IMR-90 (cell line): Measurements from ENCODE around the gene KCNK6. TPM values are rescaled to one million over a fixed set of nuclear protein-coding genes. Genes with fewer than 3 reads are reported as not detected.

Experiments
- ATAC-seq: fragments of 200-7000 bp; cut with Tn5 transposase; 2 replicates; pipeline ENCODE4 v1.9.1; 2020; ENCODE audit warnings: low read depth, mild to moderate bottlenecking, moderate library complexity
- BruUV-seq: library from RNA; stranded (reverse); fragments of 400-500 nt; replicated peaks from 2 replicates; lab custom pipeline; 2021; lab: Mats Ljungman, UMichigan
- CTCF ChIA-PET: fragments of 300-600 bp; formaldehyde crosslinking; extraction: SDS; loops from one replicate; lab custom pipeline; 2021; ENCODE audit warnings: antibody characterized with exemption; lab: Yijun Ruan, JAX
- POLR2A ChIA-PET: fragments of 300-600 bp; sonication (Branson Sonifier 250); formaldehyde crosslinking; loops from one replicate; lab custom pipeline; 2022; ENCODE audit warnings: antibody characterized with exemption; ENCODE audit not compliant: unreplicated experiment; lab: Charles Lee
- DNase-seq: peaks from one replicate; pipeline ENCODE4 v3.0.0; 2013
- H2AFZ ChIP-seq: replicated peaks from 2 replicates; pipeline ENCODE3; 2013; ENCODE audit warnings: low read length, mild to moderate bottlenecking; ENCODE audit not compliant: poor library complexity
- H2AK5ac ChIP-seq: 2 replicates; pipeline ENCODE4 v1.6.1; 2013; ENCODE audit warnings: low read depth, low read length, inconsistent platforms
- H2AK9ac ChIP-seq: replicated peaks from 2 replicates; pipeline ENCODE3; 2013; ENCODE audit warnings: mild to moderate bottlenecking, low read depth, low read length, moderate library complexity; ENCODE audit not compliant: poor library complexity
- H2BK120ac ChIP-seq: 2 replicates; pipeline ENCODE4 v1.6.1; 2013; ENCODE audit warnings: low read depth, low read length, inconsistent platforms
- H2BK15ac ChIP-seq: 3 replicates; pipeline ENCODE4 v1.6.1; 2013; ENCODE audit warnings: low read depth, low read length, inconsistent platforms
- H2BK20ac ChIP-seq: 2 replicates; pipeline ENCODE4 v1.6.1; 2013; ENCODE audit warnings: low read depth, mild to moderate bottlenecking, inconsistent platforms, low read length, moderate library complexity
- H2BK5ac ChIP-seq: 2 replicates; pipeline ENCODE4 v1.6.1; 2013; ENCODE audit warnings: mild to moderate bottlenecking, low read depth, low read length, inconsistent platforms; ENCODE audit not compliant: poor library complexity, severe bottlenecking
- H3K14ac ChIP-seq: replicated peaks from 2 replicates; pipeline ENCODE4 v1.6.1; 2013; ENCODE audit warnings: low read depth, low read length, inconsistent platforms
- H3K18ac ChIP-seq: 2 replicates; pipeline ENCODE4 v1.6.1; 2013; ENCODE audit warnings: low read depth, low read length, control low read depth
- H3K23ac ChIP-seq: 2 replicates; pipeline ENCODE4 v1.6.1; 2013; ENCODE audit warnings: low read depth, low read length, inconsistent platforms
- H3K27ac ChIP-seq: 2 replicates; pipeline ENCODE4 v1.5.1; 2013; ENCODE audit warnings: mild to moderate bottlenecking, control low read depth, low read length; ENCODE audit not compliant: insufficient read depth
- H3K27me3 ChIP-seq: 2 replicates; pipeline ENCODE4 v1.6.1; 2013; ENCODE audit warnings: low read length; ENCODE audit not compliant: control insufficient read depth, insufficient read depth
- H3K36me3 ChIP-seq: 2 replicates; pipeline ENCODE4 v1.6.1; 2013; ENCODE audit warnings: low read length, mixed read lengths; ENCODE audit not compliant: control insufficient read depth, insufficient read depth
- H3K4ac ChIP-seq: 2 replicates; pipeline ENCODE4 v1.6.1; 2013; ENCODE audit warnings: low read depth, low read length, inconsistent platforms
- H3K4me1 ChIP-seq: 2 replicates; pipeline ENCODE4 v1.6.1; 2013; ENCODE audit warnings: low read length, mixed read lengths; ENCODE audit not compliant: control insufficient read depth, insufficient read depth
- H3K4me2 ChIP-seq: 2 replicates; pipeline ENCODE4 v1.6.1; 2013; ENCODE audit warnings: low read depth, mild to moderate bottlenecking, control low read depth, low read length, moderate library complexity
- H3K4me3 ChIP-seq: 2 replicates; pipeline ENCODE4 v1.5.1; 2013; ENCODE audit warnings: low read depth, mild to moderate bottlenecking, control low read depth, low read length, moderate library complexity; ENCODE audit not compliant: insufficient read depth
- H3K56ac ChIP-seq: 2 replicates; pipeline ENCODE4 v1.6.1; 2013; ENCODE audit warnings: low read length, inconsistent platforms; ENCODE audit not compliant: insufficient read depth; ENCODE audit errors: extremely low read depth
- H3K79me1 ChIP-seq, 2 experiments: 2 replicates each; pipeline ENCODE4 v1.6.1; 2013; ENCODE audit warnings: low read length in 2 of 2, inconsistent platforms in 1 of 2, low read depth in 1 of 2
- H3K9ac ChIP-seq: 2 replicates; pipeline ENCODE4 v1.6.1; 2013; ENCODE audit warnings: low read depth, low read length, control low read depth
- H3K9me1 ChIP-seq: 2 replicates; pipeline ENCODE4 v1.6.1; 2013; ENCODE audit warnings: low read length, inconsistent platforms; ENCODE audit not compliant: insufficient read depth
- H3K9me3 ChIP-seq: 2 replicates; pipeline ENCODE4 v1.6.1; 2013; ENCODE audit warnings: low read length; ENCODE audit not compliant: control insufficient read depth, insufficient read depth
- H4K20me1 ChIP-seq: 2 replicates; pipeline ENCODE4 v1.6.1; 2013; ENCODE audit warnings: low read length, inconsistent platforms; ENCODE audit not compliant: insufficient read depth
- H4K5ac ChIP-seq: 2 replicates; pipeline ENCODE4 v1.6.1; 2013; ENCODE audit warnings: mild to moderate bottlenecking, low read depth, low read length, control low read depth
- H4K8ac ChIP-seq, 2 experiments: 2 replicates each; pipeline ENCODE4 v1.6.1; 2013; ENCODE audit warnings: low read depth in 2 of 2, low read length in 2 of 2, control low read depth in 1 of 2, inconsistent platforms in 1 of 2
- H4K91ac ChIP-seq: 2 replicates; pipeline ENCODE4 v1.6.1; 2013; ENCODE audit warnings: low read depth, low read length, inconsistent platforms; ENCODE audit not compliant: insufficient read depth
- CEBPB ChIP-seq: IDR thresholded peaks from 2 replicates; pipeline ENCODE4 v1.6.1; 2012; ENCODE audit warnings: low read depth, low read length, improper control_type of control experiment
- ELK1 ChIP-seq: fragments of 150-350 bp; IDR thresholded peaks from 2 replicates; pipeline ENCODE4 v1.6.1; 2016; ENCODE audit warnings: low read depth, mild to moderate bottlenecking, low read length, moderate library complexity, borderline replicate concordance
- MAFK ChIP-seq: IDR thresholded peaks from 2 replicates; pipeline ENCODE4 v1.6.1; 2012; ENCODE audit warnings: low read depth, low read length, improper control_type of control experiment
- NFE2L2 ChIP-seq: fragments of 150-350 bp; IDR thresholded peaks from 2 replicates; pipeline ENCODE4 v1.6.1; 2016; ENCODE audit warnings: low read depth, mild to moderate bottlenecking, low read length
- POLR2A ChIP-seq: IDR thresholded peaks from 2 replicates; pipeline ENCODE4 v1.6.1; 2012; ENCODE audit warnings: mild to moderate bottlenecking, low read depth, low read length
- RFX5 ChIP-seq: IDR thresholded peaks from 2 replicates; pipeline ENCODE4 v1.8.0; 2012; ENCODE audit warnings: low read depth, mild to moderate bottlenecking, low read length, moderate library complexity
- USF2 ChIP-seq: fragments of 150-350 bp; IDR thresholded peaks from 2 replicates; pipeline ENCODE4 v1.6.1; 2017; ENCODE audit warnings: mild to moderate bottlenecking, antibody characterized with exemption, low read length, low read depth
- WGBS, 2 experiments: methylation state at CpG; one replicate each; pipeline versions ENCODE4 v1.1.5 to v1.1.7; 2013; ENCODE audit warnings: missing lambda C conversion rate in 2 of 2; ENCODE audit not compliant: insufficient read length in 1 of 2; ENCODE audit errors: extremely low coverage in 2 of 2; 5-methylcytosine and 5-hydroxymethylcytosine counted together
- dilution Hi-C: fragments of 300-500 bp; cut with HindIII; formaldehyde crosslinking; loops from one replicate; pipeline ENCODE4 v1.14.3; 2018; ENCODE audit warnings: low sequenced_read_pairs; ENCODE audit not compliant: unreplicated experiment
- in situ Hi-C: fragments of 300-500 bp; cut with MboI; formaldehyde crosslinking; loops from 3 replicates; pipeline ENCODE4 v1.14.3; 2019; ENCODE audit warnings: low sequenced_read_pairs, inconsistent platforms, mixed read lengths
- intact Hi-C: fragments of 100-400 bp; cut with micrococcal nuclease; formaldehyde crosslinking; loops from 2 replicates; pipeline ENCODE4 v1.10.0; 2022
- polyA plus RNA-seq, 3 experiments: library from polyadenylated mRNA; depleted of rRNA; stranded (reverse); fragments of >200 nt; gene quantifications; 2 replicates each; pipeline ENCODE4 v1.2.3, GENCODE V29; 2012; ENCODE audit warnings: low replicate concordance in 1 of 3
- total RNA-seq: library from RNA; depleted of rRNA; stranded (reverse); fragments of >200 nt; gene quantifications from 2 replicates; pipeline ENCODE4 v1.2.3, GENCODE V29; 2012

The KCNK6 gene
- total and polyA plus RNA-seq, 2 of the 4 experiments (the other 2 are of a cell fraction) = 2.7 to 4.5 TPM

DNA sequence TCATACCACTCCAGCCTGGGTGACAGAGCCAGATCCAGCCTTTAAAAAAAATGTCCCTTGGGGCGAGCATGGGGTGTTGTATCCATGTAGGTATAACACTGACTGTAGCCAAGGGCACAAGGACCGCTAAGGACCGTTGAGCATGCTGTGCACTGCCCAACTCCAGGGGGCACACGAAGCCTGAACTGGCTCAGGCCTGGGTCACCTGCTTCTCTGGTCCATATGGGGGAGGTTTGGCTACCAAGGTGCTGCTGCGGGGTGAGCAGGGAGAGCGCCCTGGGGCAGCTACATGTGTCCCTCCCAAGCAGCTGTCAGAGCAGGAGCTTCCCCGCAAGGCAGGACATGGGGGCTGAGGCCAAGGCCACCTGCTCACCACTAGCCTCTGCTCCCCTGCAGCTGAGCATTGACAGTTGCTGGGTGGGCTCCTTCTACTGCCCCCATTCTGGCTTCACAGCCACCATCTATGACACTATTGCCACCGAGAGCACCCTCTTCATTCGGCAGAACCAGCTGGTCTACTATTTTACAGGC lies 32.3 kb downstream of the KCNK6 start:
- Histone ChIP-seq H3K9me3 (no peaks in the 10 kb centered on the region), H2AK5ac (no peak overlapping the region), H3K56ac (no peak overlapping the region), H4K91ac (no peak overlapping the region), H2BK20ac (no peak overlapping the region), H3K4me3 (no peak overlapping the region), H2AFZ (no peak overlapping the region), H3K18ac (no peak overlapping the region), H3K4me2 (no peak overlapping the region), H3K14ac (no peak overlapping the region), H4K5ac (no peak overlapping the region), H3K23ac (no peak overlapping the region), H3K4me1 (no peaks in the 10 kb centered on the region), H3K4ac (no peak overlapping the region), H2BK5ac (no peak overlapping the region), H4K8ac (no peak overlapping the region), H2BK15ac (no peak overlapping the region), H3K79me1 (no peaks in the 10 kb centered on the region), H2AK9ac (no peak overlapping the region), H3K9ac (no peak overlapping the region), H3K27me3 (peaks cover 19% of the 10 kb centered on the region; the same call in 1 of the 2 replicates), H2BK120ac (no peak overlapping the region), H3K27ac (no peak overlapping the region), H4K20me1 (no peaks in the 10 kb centered on the region), H3K36me3 (no peaks in the 10 kb centered on the region), H3K9me1 (no peaks in the 10 kb centered on the region)
- ChIA-PET CTCF (no interaction called here), POLR2A (no interaction called here)
- no peak for ATAC-seq
- no peak for TF ChIP-seq RFX5
- TF ChIP-seq USF2 = no peak
- TF ChIP-seq ELK1 = no peak
- TF ChIP-seq POLR2A = no peak
- TF ChIP-seq CEBPB = no peak
- TF ChIP-seq MAFK = no peak
- TF ChIP-seq NFE2L2 = no peak
- 90% methylated on average over 2 of the region's 9 CpGs; no CpG with 5 or more reads in 1 of the 2 experiments for WGBS, 2 experiments
- dilution Hi-C loops (no loop called here), in situ Hi-C loops (no loop called here), intact Hi-C loops (no loop called here)
- BruUV-seq = no TSS peak
- DNase-seq = no peak
